ENCODE measurements around the gene PPP6R2.

Gene PPP6R2

GRCh38 chr22:50445880-50446707 is 103.0 kb downstream of the PPP6R2 start:
- no peak for DNase-seq (ENCODE audit: low read depth)

GRCh38 chr22:50446708-50447575 is 103.8 kb downstream of the PPP6R2 start:
- DNase-seq (ENCODE audit: low read depth) = no peak

- no peak for DNase-seq (ENCODE audit: low read depth)
Observed at GRCh38 chr22:50447576-50448551, 104.7 kb downstream of the PPP6R2 start.

- no peak for DNase-seq (ENCODE audit: low read depth)
Observed at GRCh38 chr22:50452649-50453048, 109.5 kb downstream of the PPP6R2 start.

GRCh38 chr22:50454556-50455075 is 111.5 kb downstream of the PPP6R2 start:
- no peak for DNase-seq (ENCODE audit: low read depth)

GRCh38 chr22:50455201-50455600 is 112.1 kb downstream of the PPP6R2 start:
- DNase-seq (ENCODE audit: low read depth) = no peak

- no peak for DNase-seq (ENCODE audit: low read depth)
Observed at GRCh38 chr22:50456026-50456425, 112.9 kb downstream of the PPP6R2 start.

GRCh38 chr22:50456466-50457234 is 113.5 kb downstream of the PPP6R2 start:
- no peak for DNase-seq (ENCODE audit: low read depth)

- no peak for DNase-seq (ENCODE audit: low read depth)
Observed at GRCh38 chr22:50459016-50459415, 115.9 kb downstream of the PPP6R2 start.

GRCh38 chr22:50459496-50460140 is 116.5 kb downstream of the PPP6R2 start:
- DNase-seq (ENCODE audit: low read depth) = no peak

- DNase-seq (ENCODE audit: low read depth) = no peak
Observed at GRCh38 chr22:50460938-50461337, 117.8 kb downstream of the PPP6R2 start.

- no peak for DNase-seq (ENCODE audit: low read depth)
Observed at GRCh38 chr22:50461536-50461935, 118.4 kb downstream of the PPP6R2 start.

GRCh38 chr22:50461979-50462540 is 118.9 kb downstream of the PPP6R2 start:
- no peak for DNase-seq (ENCODE audit: low read depth)

GRCh38 chr22:50463188-50463900 is 120.2 kb downstream of the PPP6R2 start:
- DNase-seq (ENCODE audit: low read depth) = no peak

- DNase-seq (ENCODE audit: low read depth) = no peak
Observed at GRCh38 chr22:50464451-50464850, 121.3 kb downstream of the PPP6R2 start.

- DNase-seq (ENCODE audit: low read depth) = no peak
Observed at GRCh38 chr22:50465066-50465930, 122.2 kb downstream of the PPP6R2 start.

- DNase-seq (ENCODE audit: low read depth) = no peak
Observed at GRCh38 chr22:50467341-50467740, 124.2 kb downstream of the PPP6R2 start.

GRCh38 chr22:50467773-50468440 is 124.8 kb downstream of the PPP6R2 start:
- no peak for DNase-seq (ENCODE audit: low read depth)
